DND-41 (cell line): ENCODE results near the gene EPHX1.
"Not testable (repeated sequence)": the region's sequence is repeated elsewhere in the genome, so short reads cannot be mapped to it uniquely, and the experiment has no call there.

Experiments
- ATAC-seq: fragments of 200-7000 bp; cut with Tn5 transposase; 3 replicates; pipeline ENCODE4 v1.9.1; 2021; ENCODE audit warnings: low read depth; ENCODE audit not compliant: insufficient read depth
- DNase-seq: peaks from one replicate; pipeline ENCODE4 v3.0.0-alpha.2; 2020
- H2AFZ ChIP-seq: 2 replicates; pipeline ENCODE4 v1.6.0; 2012; ENCODE audit warnings: low read depth, low read length
- H3K27ac ChIP-seq: 2 replicates; pipeline ENCODE4 v1.5.1; 2012; ENCODE audit warnings: low read length, inconsistent platforms
- H3K27me3 ChIP-seq: fragments of 200-600 bp; sonication (generic); 2 replicates; pipeline ENCODE4 v1.6.0; 2012; ENCODE audit warnings: low read length, mild to moderate bottlenecking, inconsistent platforms; ENCODE audit not compliant: insufficient read depth, poor library complexity
- H3K36me3 ChIP-seq: 2 replicates; pipeline ENCODE4 v1.5.1; 2012; ENCODE audit warnings: low read length, inconsistent platforms; ENCODE audit not compliant: insufficient read depth
- H3K4me1 ChIP-seq: 2 replicates; pipeline ENCODE4 v1.5.1; 2012; ENCODE audit warnings: mild to moderate bottlenecking, low read length; ENCODE audit not compliant: insufficient read depth
- H3K4me2 ChIP-seq: 2 replicates; pipeline ENCODE4 v1.6.0; 2012; ENCODE audit warnings: mild to moderate bottlenecking, moderate library complexity, low read length, inconsistent platforms; ENCODE audit not compliant: insufficient read depth
- H3K4me3 ChIP-seq, 2 experiments: fragments of 200-600 bp in 1 of 2; shearing (Covaris generic) in 1 of 2; 2 replicates each; pipeline ENCODE4 v1.5.1; 2012 to 2016; ENCODE audit warnings: inconsistent platforms in 2 of 2, low read length in 2 of 2, mild to moderate bottlenecking in 2 of 2, low read depth in 1 of 2, moderate library complexity in 1 of 2
- H3K79me2 ChIP-seq: 2 replicates; pipeline ENCODE4 v1.6.0; 2012; ENCODE audit warnings: low read length, inconsistent platforms; ENCODE audit not compliant: insufficient read depth
- H3K9ac ChIP-seq: 2 replicates; pipeline ENCODE4 v1.6.0; 2012; ENCODE audit warnings: low read depth, mild to moderate bottlenecking, inconsistent platforms, low read length, moderate library complexity
- H3K9me3 ChIP-seq: 2 replicates; pipeline ENCODE4 v1.5.1; 2012; ENCODE audit warnings: low read length, moderate library complexity, mild to moderate bottlenecking, inconsistent platforms; ENCODE audit not compliant: insufficient read depth, severe bottlenecking
- H4K20me1 ChIP-seq: 2 replicates; pipeline ENCODE4 v1.6.0; 2012; ENCODE audit warnings: low read length; ENCODE audit not compliant: insufficient read depth
- CTCF ChIP-seq: IDR thresholded peaks from 2 replicates; pipeline ENCODE4 v1.5.1; 2012; ENCODE audit warnings: borderline replicate concordance, low read length, moderate library complexity, mild to moderate bottlenecking; ENCODE audit not compliant: poor library complexity, severe bottlenecking; ENCODE audit errors: extremely low read depth
- EZH2 ChIP-seq: IDR thresholded peaks from 3 replicates; pipeline ENCODE4 v1.6.1; 2012; ENCODE audit warnings: borderline replicate concordance, low read depth, mild to moderate bottlenecking, moderate library complexity, low read length, inconsistent platforms; ENCODE audit not compliant: severe bottlenecking

The EPHX1 gene

GRCh38 chr1:225885336-225885735 lies 75.4 kb downstream of the EPHX1 start:
- Histone ChIP-seq H3K4me1 (peaks cover 27% of the 10 kb centered on the region), H3K79me2 (no peaks in the 10 kb centered on the region), H3K9me3 (no peaks in the 10 kb centered on the region), H3K36me3 (no peaks in the 10 kb centered on the region; the same call in 1 of the 2 replicates), H3K4me3 (no peak overlapping the region), H3K27ac (no peak overlapping the region), H3K4me2 (no peak overlapping the region), H2AFZ (no peak overlapping the region), H4K20me1 (no peaks in the 10 kb centered on the region), H3K27me3 (peaks cover 9% of the 10 kb centered on the region), H3K9ac (no peak overlapping the region)
- no peak for ATAC-seq
- TF ChIP-seq EZH2 = no peak
- TF ChIP-seq CTCF = no peak
- DNase-seq = no peak

GRCh38 chr1:225886159-225887029 lies 76.5 kb downstream of the EPHX1 start:
- no peak overlapping the region for H2AFZ ChIP-seq
- H3K4me3 ChIP-seq = no peak overlapping the region
- H3K27me3 ChIP-seq = peaks cover 9% of the 10 kb centered on the region
- TF ChIP-seq EZH2 (no peak), CTCF (no peak)
- no peaks in the 10 kb centered on the region for H3K9me3 ChIP-seq
- ATAC-seq (no peak), DNase-seq (no peak)
- no peaks in the 10 kb centered on the region; the same call in 1 of the 2 replicates for H3K36me3 ChIP-seq
- no peak overlapping the region for H3K27ac ChIP-seq
- peaks cover 17% of the 10 kb centered on the region for H3K4me1 ChIP-seq
- H3K79me2 ChIP-seq = no peaks in the 10 kb centered on the region
- H3K4me2 ChIP-seq = no peak overlapping the region
- H4K20me1 ChIP-seq = no peaks in the 10 kb centered on the region
- no peak overlapping the region for H3K9ac ChIP-seq

- no peaks in the 10 kb centered on the region for H4K20me1 ChIP-seq
- no peak for TF ChIP-seq EZH2
- no peak for TF ChIP-seq CTCF
- H3K79me2 ChIP-seq = no peaks in the 10 kb centered on the region
- ATAC-seq (no peak), DNase-seq (no peak)
- H3K27me3 ChIP-seq = peaks cover 9% of the 10 kb centered on the region
- no peak overlapping the region for H3K4me2 ChIP-seq
- H2AFZ ChIP-seq = no peak overlapping the region
- no peak overlapping the region for H3K27ac ChIP-seq
- H3K4me3 ChIP-seq = no peak overlapping the region
- H3K4me1 ChIP-seq = peaks cover 11% of the 10 kb centered on the region
- no peaks in the 10 kb centered on the region for H3K9me3 ChIP-seq
- H3K9ac ChIP-seq = no peak overlapping the region
- no peaks in the 10 kb centered on the region; the same call in 1 of the 2 replicates for H3K36me3 ChIP-seq
These were observed 77.0 kb downstream of the EPHX1 start for GRCh38 chr1:225887030-225887314.

GRCh38 chr1:225887554-225888288 lies 77.8 kb downstream of the EPHX1 start:
- H2AFZ ChIP-seq, H3K9ac ChIP-seq, H4K20me1 ChIP-seq, H3K4me1 ChIP-seq, DNase-seq, ATAC-seq, H3K27ac ChIP-seq, H3K9me3 ChIP-seq, H3K4me2 ChIP-seq, H3K4me3 ChIP-seq, H3K36me3 ChIP-seq, H3K27me3 ChIP-seq, H3K79me2 ChIP-seq: not testable (repeated sequence)
